K562 (cell line): ENCODE results near the gene HBP1. TPM values are rescaled to one million over a fixed set of nuclear protein-coding genes. Genes with fewer than 3 reads are reported as not detected.

ENCODE experiments used
- FOSL1 ChIP-seq: fragments of 200-800 bp; sonication (Bioruptor generic); conservative IDR thresholded peaks from 2 replicates; pipeline ENCODE4 v1.6.1; 2016; ENCODE audit warnings: missing genetic modification characterization, missing compliant biosample characterization
- FOXM1 ChIP-seq, 2 experiments: fragments of 450-650 bp in 1 of 2; sonication (generic) in 1 of 2; formaldehyde crosslinking in 1 of 2; IDR thresholded peaks; 2 replicates each; pipeline versions ENCODE4 v1.6.1 to v1.9.0; 2017 to 2022; ENCODE audit warnings: low read depth in 2 of 2, mild to moderate bottlenecking in 2 of 2, missing genetic modification reagents in 1 of 2, moderate library complexity in 1 of 2
- JUND ChIP-seq, 2 experiments: IDR thresholded peaks; 2 replicates in 1 of 2; 3 replicates in 1 of 2; pipeline ENCODE4 v1.6.1; 2011; ENCODE audit warnings: borderline replicate concordance in 2 of 2, low read depth in 2 of 2, low read length in 2 of 2, improper control_type of control experiment in 1 of 2, missing biosample characterization in 1 of 2, missing genetic modification characterization in 1 of 2, missing genetic modification reagents in 1 of 2
- MED1 ChIP-seq: sonication (generic); formaldehyde crosslinking; IDR thresholded peaks from 2 replicates; pipeline ENCODE4 v1.8.1; 2023; ENCODE audit warnings: missing genetic modification reagents, borderline replicate concordance
- NFIC ChIP-seq: fragments of 450-650 bp; IDR thresholded peaks from 2 replicates; pipeline ENCODE4 v1.6.1; 2017; ENCODE audit warnings: mild to moderate bottlenecking, inconsistent platforms
- PTTG1 ChIP-seq: fragments of 450-650 bp; IDR thresholded peaks from 2 replicates; pipeline ENCODE4 v1.6.1; 2016; ENCODE audit warnings: low read depth, mild to moderate bottlenecking, missing genetic modification characterization, missing compliant biosample characterization
- SMAD1 ChIP-seq: fragments of 150-350 bp; IDR thresholded peaks from 2 replicates; pipeline ENCODE4 v1.6.1; 2014; ENCODE audit warnings: low read length, low read depth; ENCODE audit not compliant: partially characterized antibody
- SMARCE1 ChIP-seq: fragments of 450-650 bp; IDR thresholded peaks from 2 replicates; pipeline ENCODE4 v1.7.1; 2016; ENCODE audit warnings: mild to moderate bottlenecking
- ZNF274 ChIP-seq: IDR thresholded peaks from 2 replicates; pipeline ENCODE4 v1.6.1; 2011; ENCODE audit warnings: low read depth, mild to moderate bottlenecking, low read length, moderate library complexity, borderline replicate concordance
- polyA plus RNA-seq, 8 experiments: library from polyadenylated mRNA; depleted of rRNA in 4 of 8; stranded (reverse) in 5 of 8; unstranded in 3 of 8; fragments of >200 nt; fragmentation: Nextera tagmentation in 2 of 8; fragmentation: Illumina TruSeq in 1 of 8; extraction: Ambion mirVana in 2 of 8; extraction: Trizol in 1 of 8; gene quantifications; 2 replicates each; pipeline versions ENCODE4 v1.2.1 to v1.2.3, GENCODE V29; 2011 to 2014; ENCODE audit warnings: inconsistent platforms in 1 of 8, missing spikeins in 1 of 8
- total RNA-seq, 7 experiments: library from RNA; depleted of rRNA in 6 of 7; stranded (reverse); fragments of >200 nt in 6 of 7; fragmentation: Illumina TruSeq in 2 of 7; extraction: Trizol in 2 of 7; gene quantifications; 2 replicates each; pipeline versions ENCODE4 v1.2.1 to v1.2.3, GENCODE V29; 2011 to 2021; ENCODE audit warnings: low replicate concordance in 1 of 7
- TF ChIP-seq, protein P1 (sequence below): fragments of 450-650 bp; IDR thresholded peaks from 2 replicates; pipeline ENCODE4 v1.6.1; 2016; ENCODE audit warnings: low read depth
- TF ChIP-seq, protein P2 (sequence below), 2 experiments: IDR thresholded peaks; 2 replicates each; pipeline ENCODE4 v1.6.1; 2011; ENCODE audit warnings: borderline replicate concordance in 1 of 2, control low read depth in 1 of 2, low read depth in 1 of 2, low read length in 1 of 2, mild to moderate bottlenecking in 1 of 2, mixed read lengths in 1 of 2, moderate library complexity in 1 of 2; ENCODE audit not compliant: insufficient read depth in 1 of 2, insufficient read length in 1 of 2, poor library complexity in 1 of 2, severe bottlenecking in 1 of 2; ENCODE audit errors: extremely low read depth in 1 of 2
- TF ChIP-seq, protein P3 (sequence below), 2 experiments: fragments of 450-650 bp in 1 of 2; sonication (generic) in 1 of 2; formaldehyde crosslinking in 1 of 2; IDR thresholded peaks in 1 of 2; conservative IDR thresholded peaks in 1 of 2; 2 replicates each; pipeline versions ENCODE4 v1.6.1 to v1.8.1; 2016 to 2023; ENCODE audit warnings: mild to moderate bottlenecking in 2 of 2, moderate library complexity in 2 of 2, inconsistent platforms in 1 of 2, missing genetic modification reagents in 1 of 2

Gene HBP1
- total and polyA plus RNA-seq, 9 of the 15 experiments (the other 6 are each of a cell fraction or from before 2014, with no cell fraction given) = 18.7 to 59.9 (median 27.0) TPM

DNA sequence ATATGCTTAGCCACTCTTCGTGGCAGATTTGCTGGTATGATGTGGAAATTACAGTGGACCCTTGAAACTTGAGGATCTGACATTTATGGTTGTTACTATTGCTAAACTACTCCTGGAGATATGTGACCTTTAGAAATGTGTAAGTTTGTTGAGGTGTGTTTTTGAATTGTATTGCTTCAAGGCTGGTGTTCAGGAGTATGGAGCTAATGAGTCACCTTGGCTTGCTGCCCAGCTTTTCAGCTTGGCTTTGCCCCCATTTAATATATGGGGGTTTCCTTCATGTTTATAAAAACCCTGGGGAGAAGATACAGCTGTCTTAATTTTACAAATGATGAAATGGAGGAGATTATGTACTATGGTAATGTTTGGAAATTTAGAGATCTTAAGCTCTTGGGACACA, 11.6 kb downstream of the HBP1 start (continued):
- peak; percentile 79; the same call in 1 of the 2 replicates for TF ChIP-seq JUND (IDR thresholded peaks at IDR 0.05; ENCODE audit: borderline replicate concordance, low read depth, low read length)
- peak; percentile 67; the same call in 1 of the 3 replicates for TF ChIP-seq JUND (tag; IDR thresholded peaks at IDR 0.05; ENCODE audit: borderline replicate concordance, low read depth, low read length)
- TF ChIP-seq FOXM1 (IDR thresholded peaks at IDR 0.05; ENCODE audit: low read depth) = 0 out of 2 replicates have a peak, but pooled peaks have one; percentile 12
- no peak for TF ChIP-seq FOXM1 (CRISPR knock-in tag; IDR thresholded peaks at IDR 0.05; ENCODE audit: low read depth)
- TF ChIP-seq, protein P1, sequence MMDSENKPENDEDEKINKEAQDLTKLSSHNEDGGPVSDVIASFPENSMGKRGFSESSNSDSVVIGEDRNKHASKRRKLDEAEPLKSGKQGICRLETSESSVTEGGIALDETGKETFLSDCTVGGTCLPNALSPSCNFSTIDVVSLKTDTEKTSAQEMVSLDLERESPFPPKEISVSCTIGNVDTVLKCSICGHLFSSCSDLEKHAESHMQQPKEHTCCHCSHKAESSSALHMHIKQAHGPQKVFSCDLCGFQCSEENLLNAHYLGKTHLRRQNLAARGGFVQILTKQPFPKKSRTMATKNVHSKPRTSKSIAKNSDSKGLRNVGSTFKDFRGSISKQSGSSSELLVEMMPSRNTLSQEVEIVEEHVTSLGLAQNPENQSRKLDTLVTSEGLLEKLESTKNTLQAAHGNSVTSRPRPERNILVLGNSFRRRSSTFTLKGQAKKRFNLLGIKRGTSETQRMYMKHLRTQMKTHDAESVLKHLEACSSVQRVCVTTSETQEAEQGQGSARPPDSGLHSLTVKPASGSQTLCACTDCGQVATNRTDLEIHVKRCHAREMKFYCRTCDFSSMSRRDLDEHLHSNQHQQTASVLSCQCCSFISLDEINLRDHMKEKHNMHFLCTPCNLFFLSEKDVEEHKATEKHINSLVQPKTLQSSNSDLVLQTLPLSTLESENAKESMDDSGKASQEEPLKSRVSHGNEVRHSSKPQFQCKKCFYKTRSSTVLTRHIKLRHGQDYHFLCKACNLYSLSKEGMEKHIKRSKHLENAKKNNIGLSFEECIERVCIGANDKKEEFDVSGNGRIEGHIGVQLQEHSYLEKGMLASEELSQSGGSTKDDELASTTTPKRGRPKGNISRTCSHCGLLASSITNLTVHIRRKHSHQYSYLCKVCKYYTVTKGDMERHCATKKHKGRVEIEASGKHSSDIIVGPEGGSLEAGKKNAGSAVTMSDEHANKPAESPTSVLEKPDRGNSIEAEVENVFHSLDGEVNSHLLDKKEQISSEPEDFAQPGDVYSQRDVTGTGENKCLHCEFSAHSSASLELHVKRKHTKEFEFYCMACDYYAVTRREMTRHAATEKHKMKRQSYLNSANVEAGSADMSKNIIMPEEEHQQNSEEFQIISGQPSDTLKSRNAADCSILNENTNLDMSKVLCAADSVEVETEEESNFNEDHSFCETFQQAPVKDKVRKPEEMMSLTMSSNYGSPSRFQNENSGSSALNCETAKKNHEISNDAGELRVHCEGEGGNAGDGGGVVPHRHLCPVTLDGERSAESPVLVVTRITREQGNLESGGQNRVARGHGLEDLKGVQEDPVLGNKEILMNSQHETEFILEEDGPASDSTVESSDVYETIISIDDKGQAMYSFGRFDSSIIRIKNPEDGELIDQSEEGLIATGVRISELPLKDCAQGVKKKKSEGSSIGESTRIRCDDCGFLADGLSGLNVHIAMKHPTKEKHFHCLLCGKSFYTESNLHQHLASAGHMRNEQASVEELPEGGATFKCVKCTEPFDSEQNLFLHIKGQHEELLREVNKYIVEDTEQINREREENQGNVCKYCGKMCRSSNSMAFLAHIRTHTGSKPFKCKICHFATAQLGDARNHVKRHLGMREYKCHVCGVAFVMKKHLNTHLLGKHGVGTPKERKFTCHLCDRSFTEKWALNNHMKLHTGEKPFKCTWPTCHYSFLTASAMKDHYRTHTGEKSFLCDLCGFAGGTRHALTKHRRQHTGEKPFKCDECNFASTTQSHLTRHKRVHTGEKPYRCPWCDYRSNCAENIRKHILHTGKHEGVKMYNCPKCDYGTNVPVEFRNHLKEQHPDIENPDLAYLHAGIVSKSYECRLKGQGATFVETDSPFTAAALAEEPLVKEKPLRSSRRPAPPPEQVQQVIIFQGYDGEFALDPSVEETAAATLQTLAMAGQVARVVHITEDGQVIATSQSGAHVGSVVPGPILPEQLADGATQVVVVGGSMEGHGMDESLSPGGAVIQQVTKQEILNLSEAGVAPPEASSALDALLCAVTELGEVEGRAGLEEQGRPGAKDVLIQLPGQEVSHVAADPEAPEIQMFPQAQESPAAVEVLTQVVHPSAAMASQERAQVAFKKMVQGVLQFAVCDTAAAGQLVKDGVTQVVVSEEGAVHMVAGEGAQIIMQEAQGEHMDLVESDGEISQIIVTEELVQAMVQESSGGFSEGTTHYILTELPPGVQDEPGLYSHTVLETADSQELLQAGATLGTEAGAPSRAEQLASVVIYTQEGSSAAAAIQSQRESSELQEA = no peak
- TF ChIP-seq ZNF274 = no peak
- peak; percentile 88 for TF ChIP-seq NFIC
- no peak for TF ChIP-seq MED1 (CRISPR knock-in tag)
- TF ChIP-seq FOSL1 = peak; percentile 71
- no peak for TF ChIP-seq SMAD1
- TF ChIP-seq, protein P2, sequence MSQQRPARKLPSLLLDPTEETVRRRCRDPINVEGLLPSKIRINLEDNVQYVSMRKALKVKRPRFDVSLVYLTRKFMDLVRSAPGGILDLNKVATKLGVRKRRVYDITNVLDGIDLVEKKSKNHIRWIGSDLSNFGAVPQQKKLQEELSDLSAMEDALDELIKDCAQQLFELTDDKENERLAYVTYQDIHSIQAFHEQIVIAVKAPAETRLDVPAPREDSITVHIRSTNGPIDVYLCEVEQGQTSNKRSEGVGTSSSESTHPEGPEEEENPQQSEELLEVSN (IDR thresholded peaks at IDR 0.05; ENCODE audit: borderline replicate concordance in 1 of 2, extremely low read depth in 1 of 2, insufficient read depth in 1 of 2, insufficient read length in 1 of 2, low read depth in 1 of 2, low read length in 1 of 2, poor library complexity in 1 of 2, severe bottlenecking in 1 of 2) = no peak
- TF ChIP-seq SMARCE1 = peak; percentile 70; the same call in 1 of the 2 replicates
- TF ChIP-seq, protein P3, sequence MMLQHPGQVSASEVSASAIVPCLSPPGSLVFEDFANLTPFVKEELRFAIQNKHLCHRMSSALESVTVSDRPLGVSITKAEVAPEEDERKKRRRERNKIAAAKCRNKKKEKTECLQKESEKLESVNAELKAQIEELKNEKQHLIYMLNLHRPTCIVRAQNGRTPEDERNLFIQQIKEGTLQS (IDR thresholded peaks at IDR 0.05) = peak; percentile 53; the same call in 1 of the 2 replicates
- TF ChIP-seq, protein P3 (CRISPR knock-in tag; conservative IDR thresholded peaks at IDR 0.05) = no peak
- no peak for TF ChIP-seq PTTG1 (tag)
